GM18873 (cell line): ENCODE results near the gene KLHDC8A.
"Not testable (repeated sequence)": the region's sequence is repeated elsewhere in the genome, so short reads cannot be mapped to it uniquely, and the experiment has no call there.

ENCODE experiments used
- ATAC-seq: cut with Tn5 transposase; IDR thresholded peaks from one replicate; pipeline ENCODE4 v1.9.1; 2021; ENCODE audit warnings: mild to moderate bottlenecking, moderate library complexity, moderate number of reproducible peaks; ENCODE audit not compliant: unreplicated experiment, low FRiP score

KLHDC8A gene

DNA sequence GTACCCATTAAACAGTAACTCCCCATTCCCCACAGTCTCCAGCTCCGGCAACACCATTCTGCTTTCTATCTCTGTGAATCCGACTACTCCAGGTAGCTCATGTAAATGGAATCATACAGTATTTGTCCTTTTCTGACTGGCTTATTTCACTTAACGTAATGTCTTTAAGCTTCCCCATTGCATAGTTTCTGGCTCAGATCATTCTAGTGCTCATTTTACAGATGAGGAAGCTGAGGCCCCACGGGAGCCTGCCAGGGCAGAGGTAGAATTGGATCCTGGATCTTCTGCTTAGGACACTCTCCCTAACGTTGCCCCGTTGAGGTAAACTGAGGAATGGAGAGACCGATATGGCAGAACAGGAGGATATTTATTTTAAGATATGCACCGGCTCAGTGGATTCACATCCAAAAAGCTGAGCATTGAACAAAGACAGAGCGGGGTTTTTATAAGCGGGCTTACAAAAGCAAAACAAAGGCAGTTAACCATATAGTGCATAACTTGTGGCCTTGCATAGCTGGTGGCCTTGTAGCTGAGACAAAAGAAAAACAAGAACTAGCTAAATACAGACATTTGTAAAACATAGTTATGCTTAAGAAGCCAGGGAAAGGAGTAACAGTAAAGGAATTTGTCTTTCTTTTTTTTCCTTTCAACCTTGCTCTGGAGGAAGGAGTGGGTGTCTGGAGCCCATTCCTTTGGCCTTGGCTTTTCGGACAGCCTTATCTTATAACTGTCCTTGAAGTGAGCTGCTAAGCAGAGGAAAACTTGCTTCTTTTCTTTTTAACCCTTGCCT, 15.3 kb upstream of the KLHDC8A start:
- no peak for ATAC-seq

DNA sequence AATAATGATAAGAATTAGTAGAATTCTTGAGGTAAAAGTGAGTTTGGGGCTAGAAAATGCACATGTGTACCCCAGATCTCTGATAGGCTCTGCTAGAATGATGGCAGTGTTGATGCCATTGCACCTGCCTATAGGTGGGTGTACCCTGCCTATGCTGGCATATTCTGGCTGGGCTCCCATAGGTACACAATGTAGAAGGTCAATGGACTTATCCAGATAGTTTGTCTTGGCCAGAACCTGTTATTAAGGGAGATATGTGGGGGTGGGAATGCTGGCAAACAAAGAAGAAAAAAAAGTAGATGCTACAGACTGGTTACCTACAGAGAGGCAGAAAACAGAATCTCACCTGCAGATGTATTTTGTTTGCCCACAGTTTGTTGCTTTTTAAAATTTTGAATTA, 14.1 kb upstream of the KLHDC8A start:
- no peak for ATAC-seq

DNA sequence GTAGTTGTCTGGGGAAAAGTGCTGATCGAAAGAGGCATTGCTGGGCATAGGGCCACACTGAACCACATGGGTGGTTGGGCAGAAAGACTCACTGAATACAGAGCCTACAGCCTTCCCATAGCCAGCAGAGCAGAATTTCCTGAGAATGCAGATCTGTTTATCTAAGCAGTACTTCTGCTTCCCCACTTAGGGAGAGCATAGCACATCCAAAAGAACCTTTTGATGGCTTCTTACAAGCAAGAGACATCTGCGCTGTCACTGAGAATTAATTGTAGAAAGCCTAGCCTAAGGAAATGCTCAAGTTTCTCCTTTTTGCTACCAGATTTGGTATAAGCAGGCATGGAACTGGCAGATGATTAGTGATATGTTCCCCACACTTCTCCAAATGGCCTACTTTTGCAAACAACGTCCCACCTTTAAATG, 13.0 kb upstream of the KLHDC8A start:
- no peak for ATAC-seq

DNA sequence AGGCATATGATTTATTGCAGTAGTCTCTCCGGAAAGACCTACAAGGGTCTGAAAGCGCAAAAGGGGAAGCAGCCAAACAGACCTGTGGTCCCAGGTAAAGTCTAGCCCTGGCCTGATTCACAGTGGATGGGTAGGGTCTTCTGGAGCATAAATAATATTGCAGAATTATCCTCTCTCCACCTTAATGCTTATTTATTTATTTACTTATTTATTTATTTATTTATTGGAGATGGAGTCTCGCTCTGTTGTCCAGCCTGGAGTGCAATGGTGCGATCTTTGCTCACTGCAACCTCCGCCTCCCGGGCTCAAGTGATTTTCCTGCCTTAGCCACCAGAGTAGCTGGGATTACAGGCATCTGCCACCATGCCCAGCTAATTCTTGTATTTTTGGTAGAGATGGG, 11.8 kb upstream of the KLHDC8A start:
- no peak for ATAC-seq

DNA sequence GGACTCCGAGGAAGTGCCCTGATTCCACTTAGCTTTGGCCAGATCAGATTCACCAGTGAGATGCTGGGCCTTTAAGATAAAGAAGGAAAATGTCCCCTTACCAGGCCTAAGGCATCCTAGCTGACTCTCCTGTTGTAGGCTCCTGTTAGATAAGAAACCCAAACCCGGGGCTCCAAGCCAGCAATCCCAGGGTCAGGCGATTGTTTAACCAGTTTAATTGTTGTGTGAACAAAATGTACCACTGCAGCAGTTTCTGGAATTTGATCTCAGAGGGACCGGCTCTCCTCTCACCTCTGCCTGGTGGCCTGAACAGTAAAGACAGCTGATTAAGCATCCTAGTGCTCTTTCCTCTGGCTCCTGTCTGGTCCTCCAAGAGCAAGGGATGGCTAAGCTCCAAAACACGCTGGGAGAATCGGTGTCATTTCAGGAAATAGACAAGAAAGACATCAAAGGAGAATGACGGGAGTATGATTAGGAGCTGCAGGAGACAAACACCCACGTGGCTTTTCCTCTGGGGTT, 9.3 kb upstream of the KLHDC8A start:
- ATAC-seq = no peak

DNA sequence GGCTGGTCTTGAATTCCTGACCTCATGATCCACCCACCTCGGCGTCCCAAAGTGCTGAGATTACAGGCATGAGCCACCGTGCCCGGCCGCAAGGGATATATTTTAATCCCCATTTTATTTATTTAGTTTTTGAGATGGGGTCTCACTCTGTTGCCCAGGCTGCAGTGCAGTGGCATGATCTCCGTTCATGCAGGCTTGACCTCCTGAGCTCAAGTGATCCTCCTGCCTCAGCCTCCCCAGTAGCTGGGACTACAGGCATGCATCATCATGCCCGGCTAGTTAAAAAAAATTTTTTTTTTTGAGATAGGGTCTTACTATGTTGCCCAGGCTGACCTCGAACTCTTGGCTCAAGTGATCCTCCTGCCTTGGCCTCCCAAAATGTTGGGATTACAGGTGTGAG, 8.4 kb upstream of the KLHDC8A start:
- not testable (repeated sequence) for ATAC-seq

DNA sequence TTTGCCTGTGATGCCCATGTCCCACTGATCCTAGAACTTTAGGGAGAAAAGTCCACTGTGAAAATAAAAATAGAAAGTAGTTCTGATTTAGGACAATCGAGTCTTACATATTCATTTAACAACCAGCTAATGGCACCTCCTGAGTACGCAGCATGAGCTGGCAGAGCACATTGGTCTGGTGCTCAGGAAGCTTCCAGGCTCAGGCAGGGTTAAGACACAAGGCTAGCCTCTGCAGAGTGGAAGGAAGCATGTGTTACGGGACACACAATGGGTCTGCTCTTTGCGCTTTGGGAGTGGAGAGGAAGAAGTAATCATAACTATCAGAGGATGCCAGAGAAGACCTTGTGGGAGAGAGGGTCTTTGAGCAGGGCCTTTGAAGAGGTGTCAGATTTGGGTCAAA, 4.2 kb upstream of the KLHDC8A start:
- no peak for ATAC-seq

DNA sequence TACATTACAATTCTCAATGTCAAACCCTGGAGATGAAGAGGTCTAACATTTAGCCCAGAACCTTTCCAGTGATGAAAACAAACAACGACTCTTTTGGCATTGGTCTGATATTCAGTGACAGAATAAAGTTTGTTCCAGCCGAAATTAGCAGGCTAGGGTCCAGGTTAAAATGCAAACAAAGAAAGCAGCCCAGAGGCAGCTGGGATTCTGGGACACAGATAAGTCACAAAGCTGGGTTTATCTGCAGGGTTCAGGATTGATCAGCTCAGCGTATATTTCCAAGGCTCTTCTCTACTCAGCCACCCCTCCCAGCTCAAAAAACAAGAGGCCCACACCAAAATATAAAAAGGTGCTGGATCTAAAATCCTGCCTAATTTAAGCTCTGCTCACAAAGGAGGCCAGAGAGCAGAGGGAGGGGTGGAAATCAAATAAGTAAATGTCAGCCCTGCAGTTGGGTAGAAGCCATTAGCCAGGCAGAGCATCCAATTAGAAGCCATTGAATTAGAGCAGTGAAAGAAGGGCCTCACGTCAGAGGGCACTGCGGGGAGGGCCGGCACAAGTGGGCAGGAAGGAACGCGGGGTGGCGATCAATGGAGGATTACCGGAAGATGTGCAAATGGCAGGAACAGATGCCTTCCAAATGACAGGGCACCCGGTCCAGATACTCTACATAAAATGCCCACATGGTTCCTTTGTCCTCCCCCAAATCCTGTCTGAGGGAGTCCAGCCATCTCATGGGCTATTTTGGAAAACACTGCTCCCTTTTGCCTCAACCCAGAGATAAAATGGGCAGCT, 3.2 kb upstream of the KLHDC8A start:
- ATAC-seq = no peak

DNA sequence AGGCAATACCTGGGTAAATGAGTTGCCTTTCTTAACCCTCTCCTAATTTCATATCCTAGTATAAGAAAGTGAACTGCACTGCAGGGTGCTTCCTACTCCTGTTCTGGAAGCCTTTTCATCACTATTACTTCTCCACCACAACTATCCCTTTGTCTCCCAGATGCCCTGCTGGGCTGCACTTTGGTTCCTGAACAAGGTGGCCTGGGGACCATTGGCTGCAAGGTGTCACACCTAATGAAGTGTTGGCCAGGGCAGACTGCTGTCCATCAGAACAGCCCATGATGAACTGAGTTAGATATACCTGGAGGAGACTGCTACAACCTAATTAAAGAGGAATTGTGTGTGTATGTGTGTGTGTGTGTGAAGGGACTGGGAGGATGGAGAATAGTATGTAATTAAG, 1.9 kb upstream of the KLHDC8A start:
- no peak for ATAC-seq

DNA sequence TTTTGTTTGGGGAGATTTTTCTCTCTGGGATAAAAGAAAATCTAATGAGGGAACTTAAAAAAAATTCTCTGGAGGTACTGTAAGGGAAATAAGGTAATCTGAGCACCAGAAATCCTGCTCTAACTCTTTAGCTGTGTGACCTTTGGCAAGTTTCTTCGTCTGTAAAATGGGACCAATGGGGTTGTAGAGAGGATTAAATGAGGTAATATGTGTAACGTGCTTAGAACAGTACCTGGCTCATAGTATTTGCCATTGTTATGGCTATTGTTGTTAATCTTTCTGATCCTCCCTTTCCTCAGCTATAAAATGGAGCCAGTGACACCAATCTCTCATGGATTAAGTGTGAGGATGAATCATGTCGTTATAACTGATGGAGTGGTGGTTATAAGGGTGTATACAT, 845 bp upstream of the KLHDC8A start:
- no peak for ATAC-seq

DNA sequence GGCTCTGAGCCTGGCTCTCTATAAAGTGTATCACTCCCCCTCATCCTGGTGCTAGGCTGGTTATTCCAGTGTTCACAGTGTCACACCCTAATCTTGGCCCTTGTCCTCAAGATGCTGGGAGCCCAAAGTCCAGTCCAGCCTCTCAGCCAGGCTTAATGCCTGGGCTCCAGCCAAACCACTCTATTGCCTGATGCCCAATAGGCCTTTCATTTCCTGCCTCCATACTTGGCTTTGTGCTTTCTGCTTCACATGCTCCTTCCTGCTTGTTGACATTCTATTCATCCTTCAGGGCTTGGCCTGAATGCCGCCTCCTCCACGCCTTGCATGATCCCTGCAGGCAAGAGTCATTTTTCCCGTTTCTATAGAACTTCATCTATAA, 1.7 kb downstream of the KLHDC8A start:
- ATAC-seq = no peak

DNA sequence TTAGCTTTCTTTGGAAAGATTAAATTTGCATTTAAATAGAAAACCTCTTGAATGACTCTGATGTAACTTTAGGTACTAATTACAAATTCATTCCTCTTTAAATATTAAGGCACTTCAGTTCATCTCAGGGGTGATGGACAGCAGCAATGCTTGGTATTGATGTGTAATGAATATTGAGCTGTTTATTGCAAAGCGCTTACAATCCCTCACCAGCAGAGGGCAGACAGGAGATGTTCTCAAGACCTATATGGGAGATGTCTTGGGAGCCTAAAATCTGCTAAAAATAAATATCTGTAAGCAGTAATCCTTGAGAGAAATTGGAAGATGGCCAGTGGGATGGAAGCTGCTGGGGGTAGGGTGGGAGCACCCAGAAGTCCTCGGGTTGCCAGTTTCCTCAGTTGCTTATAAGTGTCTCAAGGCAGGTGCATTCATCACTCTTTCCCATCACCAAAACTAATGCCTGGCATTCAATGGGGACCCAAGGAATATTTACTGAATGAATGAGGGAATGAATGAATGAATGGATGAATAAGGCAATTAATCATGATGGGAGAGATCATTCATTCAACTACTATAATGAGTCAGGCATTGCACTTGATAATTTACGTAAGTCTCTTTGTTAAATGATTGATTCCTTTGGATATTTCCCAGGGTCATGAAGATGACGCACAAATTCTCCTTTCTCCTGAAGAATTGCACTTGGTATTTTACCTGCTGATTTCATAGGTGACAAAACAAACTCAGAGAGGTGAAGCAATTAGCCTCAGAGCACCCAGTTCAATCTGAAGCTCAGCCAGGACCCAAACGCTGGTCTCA, 2.3 kb downstream of the KLHDC8A start:
- no peak for ATAC-seq

DNA sequence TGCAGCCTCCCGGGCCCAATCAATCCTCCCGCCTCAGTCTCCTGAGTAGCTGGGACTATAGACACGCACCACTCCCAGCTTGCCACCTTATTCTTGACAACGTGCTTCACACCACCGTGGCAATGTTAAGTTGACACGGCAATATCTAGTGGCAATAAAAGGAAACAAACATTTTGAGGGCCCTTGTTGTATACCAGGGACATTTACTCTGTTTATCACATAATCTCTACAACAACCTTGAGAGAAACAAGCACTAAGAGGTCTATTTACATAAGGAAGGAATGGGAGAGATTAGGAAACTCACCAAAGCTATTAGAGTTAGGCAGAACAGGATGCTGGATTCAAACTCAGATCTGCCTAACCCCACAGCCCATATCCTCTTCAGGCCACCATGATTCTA, 3.1 kb downstream of the KLHDC8A start:
- no peak for ATAC-seq

DNA sequence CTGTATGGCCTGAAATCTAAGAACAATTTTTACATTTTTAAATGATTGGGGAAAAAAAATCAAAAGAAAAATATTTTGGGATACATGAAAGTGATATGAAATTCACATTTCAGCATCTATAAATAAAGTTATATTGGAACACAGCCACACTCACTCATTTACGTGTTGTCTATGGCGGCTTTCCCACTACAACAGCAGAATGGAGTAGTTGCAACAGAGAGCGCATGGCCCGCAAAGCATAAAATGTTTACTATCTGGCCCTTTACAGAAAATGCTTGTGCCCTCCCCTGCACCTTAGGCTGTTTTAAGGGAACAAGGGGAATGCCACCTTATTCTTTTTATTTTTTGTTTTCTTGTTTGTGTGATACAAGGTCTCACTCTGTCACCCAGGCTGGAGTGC, 3.5 kb downstream of the KLHDC8A start:
- ATAC-seq = no peak

DNA sequence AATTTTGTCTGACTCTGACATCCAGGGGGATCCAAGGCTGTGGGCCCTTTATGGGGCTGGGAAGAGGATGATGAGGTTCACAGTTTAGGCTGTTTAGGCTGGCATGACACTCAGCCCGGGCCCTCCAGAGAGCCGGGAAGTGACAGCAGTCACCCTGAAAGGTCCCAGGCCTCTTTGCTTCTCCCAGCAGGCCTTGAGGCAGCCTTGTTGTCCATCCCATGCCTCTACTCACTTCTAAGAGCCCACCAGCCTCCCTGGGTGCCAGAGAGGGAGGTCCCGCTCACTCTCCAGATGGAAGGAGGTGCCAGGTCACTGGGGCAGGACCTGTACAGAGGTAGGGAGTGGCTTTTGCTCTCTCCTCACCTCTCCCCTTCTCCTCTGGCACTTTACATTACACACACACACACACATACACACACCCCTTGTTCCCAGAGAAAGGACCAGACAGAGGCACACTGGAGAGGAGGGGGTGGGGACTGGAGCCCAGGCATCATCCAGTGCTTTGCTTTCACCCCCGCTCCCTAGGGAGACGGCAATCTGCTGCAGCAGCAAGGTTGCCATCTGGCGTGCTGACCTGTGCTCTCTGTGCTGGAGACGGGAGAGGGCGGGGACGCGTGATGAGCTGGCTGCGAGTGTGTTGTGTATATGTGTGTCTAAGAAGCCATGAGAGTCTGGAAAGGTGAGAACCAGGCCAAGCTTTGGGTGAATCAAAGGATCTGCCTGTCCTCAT, 4.6 kb downstream of the KLHDC8A start:
- no peak for ATAC-seq

DNA sequence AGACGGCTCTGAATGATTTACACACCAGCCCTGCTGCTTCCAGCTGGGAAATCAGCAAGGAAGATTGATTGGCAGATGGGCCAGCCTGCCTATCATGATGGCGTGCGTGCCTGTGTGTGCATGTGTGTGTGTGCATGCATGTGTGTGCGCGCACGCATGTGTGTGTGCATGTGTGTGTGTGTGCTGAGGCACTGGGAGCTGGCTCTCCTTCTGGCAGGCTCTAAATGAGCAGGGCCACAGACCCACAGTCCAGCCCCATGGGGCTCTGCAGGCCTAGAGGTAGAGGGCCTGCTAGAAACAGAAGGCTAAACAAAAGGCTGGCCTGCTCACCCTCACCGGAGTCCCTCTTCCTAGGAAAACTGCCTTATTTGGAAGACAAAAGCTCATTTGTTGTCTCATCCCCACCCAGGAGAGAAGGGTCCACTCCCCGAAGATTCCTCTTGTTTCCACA, 6.0 kb downstream of the KLHDC8A start:
- no peak for ATAC-seq

DNA sequence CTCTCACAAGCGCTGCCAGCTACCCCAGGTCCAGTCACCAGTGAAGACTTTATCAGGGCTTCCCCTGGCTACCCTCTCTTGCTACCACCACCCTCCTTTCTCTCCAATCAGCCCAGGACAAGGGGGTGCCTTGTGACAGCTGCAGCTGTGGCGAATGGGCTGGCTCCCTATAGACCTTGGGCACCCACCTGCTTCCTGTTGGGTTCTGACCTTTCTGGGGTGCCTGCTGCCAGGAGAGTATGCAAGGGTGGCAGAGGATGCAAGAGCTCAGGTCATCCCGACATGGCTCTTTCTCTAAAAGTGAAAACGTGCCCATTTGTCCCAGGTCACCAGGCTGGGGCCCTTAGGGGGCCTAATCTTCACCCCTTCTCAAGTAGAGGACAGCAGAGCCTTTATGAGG, 6.6 kb downstream of the KLHDC8A start:
- no peak for ATAC-seq

DNA sequence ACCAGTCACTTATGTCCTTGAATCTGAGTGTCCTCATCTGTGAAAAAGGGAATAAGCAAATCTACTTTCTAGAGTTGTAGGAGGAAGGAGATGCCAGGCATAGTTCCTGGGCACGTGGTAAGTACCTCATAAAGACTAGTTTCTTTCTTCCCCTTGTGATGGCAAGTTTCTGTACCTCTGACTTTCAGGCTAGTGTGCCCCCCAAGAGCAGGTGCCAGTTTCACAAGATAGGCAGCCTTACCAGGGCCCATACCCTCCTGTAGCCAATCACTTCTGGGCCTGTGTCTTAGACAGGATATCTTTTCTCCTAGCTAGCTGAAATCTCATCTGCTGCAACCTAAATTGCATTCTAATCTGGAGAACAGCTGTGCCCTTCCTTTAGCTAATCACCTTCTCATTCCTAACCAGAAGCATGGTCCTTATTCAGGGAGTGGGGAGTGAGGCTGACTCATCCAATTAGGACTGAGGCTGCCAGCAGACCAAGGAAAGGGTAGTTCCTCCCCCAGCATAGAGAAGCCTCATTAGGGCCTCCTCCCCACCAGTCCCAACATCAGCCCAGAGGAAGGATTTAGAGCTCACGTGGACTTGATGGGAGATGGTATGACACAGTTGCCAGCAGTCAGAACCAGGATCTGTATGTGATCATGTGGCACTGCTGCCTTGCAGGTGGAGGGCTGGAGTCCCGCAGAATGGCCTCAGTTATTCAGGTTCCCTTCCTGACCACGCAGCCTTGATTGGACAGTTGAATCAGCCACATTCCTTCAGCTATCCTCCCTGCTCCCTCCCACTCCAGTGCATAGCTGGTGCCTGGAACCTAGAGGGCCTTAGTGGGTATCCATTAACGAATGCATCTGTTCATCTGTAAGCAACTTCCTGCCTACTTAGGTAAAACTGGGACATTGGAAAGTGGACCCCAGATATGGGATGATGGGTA, 7.9 kb downstream of the KLHDC8A start:
- ATAC-seq = no peak

DNA sequence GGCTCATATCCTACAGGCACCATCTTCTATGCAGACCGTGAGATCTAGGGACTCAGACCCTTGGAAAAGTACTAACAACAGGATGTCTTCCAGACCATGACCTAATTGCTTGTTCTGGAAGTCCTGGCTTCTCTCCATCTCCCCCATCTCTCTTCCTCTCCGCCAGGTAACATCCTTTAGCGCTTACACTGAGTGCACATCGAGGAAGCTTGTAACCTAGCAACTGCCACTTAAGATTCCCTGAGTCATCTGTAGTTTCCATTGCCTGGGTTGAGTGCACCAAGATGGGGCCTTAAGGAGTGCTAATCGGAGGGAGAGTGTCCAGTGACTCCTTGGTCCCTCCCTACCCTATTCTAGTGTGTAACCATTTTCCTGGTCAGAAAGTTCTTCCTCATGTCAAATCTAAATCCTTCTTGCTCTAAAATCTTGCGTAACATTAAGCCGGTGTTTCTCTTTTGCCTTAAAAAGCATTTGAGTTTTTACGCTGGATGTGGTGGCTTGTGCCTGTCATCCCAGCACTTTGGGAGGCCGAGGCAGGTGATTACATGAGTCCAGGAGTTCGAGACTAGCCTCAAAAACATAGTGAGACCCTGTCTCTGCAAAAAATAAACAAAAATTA, 9.7 kb downstream of the KLHDC8A start:
- ATAC-seq = no peak
